Fibroblast of lung (primary cell): ENCODE data around the gene RCAN3. TPM values are rescaled to one million over a fixed set of nuclear protein-coding genes. Genes with fewer than 3 reads are reported as not detected.

ENCODE experiments used
- DNase-seq, 2 donors: peaks; one replicate each; pipeline versions ENCODE4 v3.0.0 to v3.0.0-alpha.2; 2010; ENCODE audit warnings: low read depth in 2 of 2
- H2AFZ ChIP-seq: 2 replicates; pipeline ENCODE4 v1.5.1; 2012; ENCODE audit warnings: low read length, control low read depth, inconsistent platforms
- H3K27ac ChIP-seq: 2 replicates; pipeline ENCODE4 v1.5.1; 2011; ENCODE audit warnings: low read length, control low read depth; ENCODE audit not compliant: insufficient read depth
- H3K27me3 ChIP-seq: 2 replicates; pipeline ENCODE4 v1.5.1; 2011; ENCODE audit warnings: mild to moderate bottlenecking, low read length; ENCODE audit not compliant: control insufficient read depth, insufficient read depth
- H3K36me3 ChIP-seq: 2 replicates; pipeline ENCODE4 v1.5.1; 2011; ENCODE audit warnings: low read length; ENCODE audit not compliant: control insufficient read depth, insufficient read depth
- H3K4me1 ChIP-seq: 2 replicates; pipeline ENCODE4 v1.5.1; 2011; ENCODE audit warnings: low read length; ENCODE audit not compliant: control insufficient read depth, insufficient read depth; ENCODE audit errors: extremely low read depth
- H3K4me2 ChIP-seq: 2 replicates; pipeline ENCODE4 v1.5.1; 2011; ENCODE audit warnings: low read length, control low read depth; ENCODE audit not compliant: insufficient read depth; ENCODE audit errors: extremely low read depth
- H3K4me3 ChIP-seq, 4 experiments: fragments of 200-600 bp in 1 of 4; sonication (generic) in 1 of 4; replicated peaks in 1 of 4; 2 replicates each; pipeline ENCODE4 v1.5.1; 2011 to 2016; ENCODE audit warnings: low read length in 4 of 4, low read depth in 3 of 4, mild to moderate bottlenecking in 3 of 4, control low read depth in 2 of 4, inconsistent platforms in 1 of 4, mixed read lengths in 1 of 4; ENCODE audit not compliant: insufficient read depth in 1 of 4; ENCODE audit errors: control extremely low read depth in 1 of 4
- H3K79me2 ChIP-seq: 2 replicates; pipeline ENCODE4 v1.5.1; 2012; ENCODE audit warnings: mild to moderate bottlenecking, low read length, inconsistent platforms; ENCODE audit not compliant: control insufficient read depth, insufficient read depth
- H3K9ac ChIP-seq: 2 replicates; pipeline ENCODE4 v1.5.1; 2011; ENCODE audit warnings: mild to moderate bottlenecking, low read length, control low read depth; ENCODE audit not compliant: insufficient read depth
- H3K9me3 ChIP-seq: 2 replicates; pipeline ENCODE4 v1.5.1; 2012; ENCODE audit warnings: low read depth, low read length; ENCODE audit not compliant: control insufficient read depth, insufficient read depth
- H4K20me1 ChIP-seq: 2 replicates; pipeline ENCODE4 v1.5.1; 2011; ENCODE audit warnings: low read length; ENCODE audit not compliant: control insufficient read depth, insufficient read depth; ENCODE audit errors: extremely low read depth
- EZH2 ChIP-seq: IDR thresholded peaks from 2 replicates; pipeline ENCODE4 v1.5.1; 2012; ENCODE audit warnings: low read length, control low read depth, mild to moderate bottlenecking; ENCODE audit errors: missing control alignments
- polyA plus RNA-seq, 2 donors: library from polyadenylated mRNA; depleted of rRNA in 1 of 2; stranded (reverse) in 1 of 2; unstranded in 1 of 2; fragments of >200 nt; gene quantifications; 2 replicates each; pipeline ENCODE4 v1.2.1, GENCODE V29; 2011 to 2012; ENCODE audit warnings: missing spikeins in 1 of 2
- total RNA-seq: library from RNA; depleted of rRNA; stranded (reverse); fragments of >200 nt; gene quantifications from 2 replicates; pipeline ENCODE4 v1.2.1, GENCODE V29; 2014
- TF ChIP-seq, protein P1 (sequence below), 2 donors: IDR thresholded peaks in 1 of 2; conservative IDR thresholded peaks in 1 of 2; 1 replicate in 1 of 2; 2 replicates in 1 of 2; pipeline ENCODE4 v1.5.1; 2011 to 2012; ENCODE audit warnings: low read length in 2 of 2, control low read depth in 1 of 2, inconsistent platforms in 1 of 2, low read depth in 1 of 2, mild to moderate bottlenecking in 1 of 2

Gene RCAN3
- total and polyA plus RNA-seq, 2 donors (not counting 1 experiment from before 2014, with no cell fraction given) = 5.0 to 17.3 TPM

GRCh38 chr1:24503870-24504523 lies 1.4 kb downstream of the RCAN3 start:
- no peaks in the 10 kb centered on the region for H3K79me2 ChIP-seq
- no peak overlapping the region for H3K9ac ChIP-seq
- H3K4me2 ChIP-seq = peak overlapping the region; percentile 93
- no peaks in the 10 kb centered on the region for H4K20me1 ChIP-seq
- H3K4me1 ChIP-seq = peaks cover 2% of the 10 kb centered on the region
- H3K27me3 ChIP-seq = no peaks in the 10 kb centered on the region
- DNase-seq = no peak
- peak overlapping the region in 3 of 4 experiments; percentile 39 to 80 (median 73) for H3K4me3 ChIP-seq
- no peaks in the 10 kb centered on the region for H3K36me3 ChIP-seq
- TF ChIP-seq, protein P1, sequence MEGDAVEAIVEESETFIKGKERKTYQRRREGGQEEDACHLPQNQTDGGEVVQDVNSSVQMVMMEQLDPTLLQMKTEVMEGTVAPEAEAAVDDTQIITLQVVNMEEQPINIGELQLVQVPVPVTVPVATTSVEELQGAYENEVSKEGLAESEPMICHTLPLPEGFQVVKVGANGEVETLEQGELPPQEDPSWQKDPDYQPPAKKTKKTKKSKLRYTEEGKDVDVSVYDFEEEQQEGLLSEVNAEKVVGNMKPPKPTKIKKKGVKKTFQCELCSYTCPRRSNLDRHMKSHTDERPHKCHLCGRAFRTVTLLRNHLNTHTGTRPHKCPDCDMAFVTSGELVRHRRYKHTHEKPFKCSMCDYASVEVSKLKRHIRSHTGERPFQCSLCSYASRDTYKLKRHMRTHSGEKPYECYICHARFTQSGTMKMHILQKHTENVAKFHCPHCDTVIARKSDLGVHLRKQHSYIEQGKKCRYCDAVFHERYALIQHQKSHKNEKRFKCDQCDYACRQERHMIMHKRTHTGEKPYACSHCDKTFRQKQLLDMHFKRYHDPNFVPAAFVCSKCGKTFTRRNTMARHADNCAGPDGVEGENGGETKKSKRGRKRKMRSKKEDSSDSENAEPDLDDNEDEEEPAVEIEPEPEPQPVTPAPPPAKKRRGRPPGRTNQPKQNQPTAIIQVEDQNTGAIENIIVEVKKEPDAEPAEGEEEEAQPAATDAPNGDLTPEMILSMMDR (conservative IDR thresholded peaks at IDR 0.05 in 1 of 2, IDR thresholded peaks at IDR 0.05 in 1 of 2; ENCODE audit: low read depth in 1 of 2, low read length in 2 of 2) = no peak
- TF ChIP-seq EZH2 = no peak
- H3K27ac ChIP-seq = no peak overlapping the region
- no peaks in the 10 kb centered on the region for H3K9me3 ChIP-seq
- H2AFZ ChIP-seq = no peak overlapping the region

- H3K4me2 ChIP-seq = no peak overlapping the region
- peaks cover 2% of the 10 kb centered on the region for H3K4me1 ChIP-seq
- no peaks in the 10 kb centered on the region for H3K9me3 ChIP-seq
- H3K27ac ChIP-seq = no peak overlapping the region
- DNase-seq = no peak
- H3K4me3 ChIP-seq = no peak overlapping the region
- no peak for TF ChIP-seq EZH2
- TF ChIP-seq, protein P1 (conservative IDR thresholded peaks at IDR 0.05 in 1 of 2, IDR thresholded peaks at IDR 0.05 in 1 of 2; ENCODE audit: low read depth in 1 of 2, low read length in 2 of 2) = no peak
- no peaks in the 10 kb centered on the region for H3K36me3 ChIP-seq
- no peaks in the 10 kb centered on the region for H4K20me1 ChIP-seq
- no peak overlapping the region for H2AFZ ChIP-seq
- no peak overlapping the region for H3K9ac ChIP-seq
- H3K27me3 ChIP-seq = no peaks in the 10 kb centered on the region
- H3K79me2 ChIP-seq = no peaks in the 10 kb centered on the region
Measured at GRCh38 chr1:24504560-24504959, 1.9 kb downstream of the RCAN3 start.

GRCh38 chr1:24505816-24506215 lies 3.2 kb downstream of the RCAN3 start:
- TF ChIP-seq, protein P1 (conservative IDR thresholded peaks at IDR 0.05 in 1 of 2, IDR thresholded peaks at IDR 0.05 in 1 of 2; ENCODE audit: low read depth in 1 of 2, low read length in 2 of 2) = no peak
- no peak for TF ChIP-seq EZH2
- no peaks in the 10 kb centered on the region for H4K20me1 ChIP-seq
- no peak overlapping the region for H3K27ac ChIP-seq
- no peaks in the 10 kb centered on the region for H3K9me3 ChIP-seq
- peaks cover 2% of the 10 kb centered on the region for H3K4me1 ChIP-seq
- H3K4me3 ChIP-seq = no peak overlapping the region
- H3K36me3 ChIP-seq = no peaks in the 10 kb centered on the region
- no peaks in the 10 kb centered on the region for H3K79me2 ChIP-seq
- no peak overlapping the region for H2AFZ ChIP-seq
- no peaks in the 10 kb centered on the region for H3K27me3 ChIP-seq
- H3K9ac ChIP-seq = no peak overlapping the region
- DNase-seq = no peak
- H3K4me2 ChIP-seq = no peak overlapping the region
